ENCODE results near the gene KCNIP3.

The KCNIP3 gene

DNA sequence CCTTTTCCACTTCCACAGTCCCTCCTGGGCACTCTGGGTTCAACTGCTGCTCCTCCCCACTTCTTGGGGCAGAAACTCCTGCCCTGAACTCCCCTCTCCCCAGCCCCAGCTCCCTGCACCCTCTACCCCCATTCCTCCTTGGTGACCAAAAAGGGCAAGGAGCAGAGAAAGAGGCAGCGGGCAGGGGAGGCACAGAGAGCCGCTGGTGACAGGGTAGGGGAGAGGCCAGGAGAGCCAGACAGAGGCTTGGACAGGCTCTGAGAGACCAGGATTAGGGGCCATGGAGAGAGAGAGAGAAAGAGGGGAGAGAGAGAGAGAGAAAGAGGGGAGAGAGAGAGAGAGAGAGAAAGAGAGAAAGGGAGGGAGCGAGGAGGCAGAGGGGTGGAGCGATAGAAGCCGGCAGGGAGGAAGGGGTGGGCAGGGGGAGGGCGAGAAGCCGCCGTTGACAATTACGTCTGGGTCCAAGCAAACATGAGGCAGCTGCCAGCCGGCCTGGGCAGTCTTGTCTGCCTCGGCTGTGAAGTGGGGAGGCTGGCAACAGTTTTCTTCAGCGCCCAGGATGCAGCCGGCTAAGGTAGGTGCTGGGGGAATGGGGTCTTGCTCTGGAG lies at the start of gene KCNIP3:
KCNIP3 (plus strand) TSS at position 468 of the 608 bp plus-strand sequence; CDS start at position 560, 92 bp downstream.
- H3K4me1 ChIP-seq (ENCODE audit: control insufficient read depth, insufficient read depth, low read length): peaks cover 2% of the 10 kb centered on the region
- H3K4me3 ChIP-seq (ENCODE audit: low read depth, low read length): no peak within 1 kb of the TSS
- no peaks in the 10 kb centered on the region for H3K9me3 ChIP-seq (ENCODE audit: control insufficient read depth, insufficient read depth, low read length)
- no peak within 1 kb of the TSS for H3K9ac ChIP-seq (ENCODE audit: low read depth, low read length)
- H3K36me3 ChIP-seq (ENCODE audit: control insufficient read depth, insufficient read depth, low read length): no peaks in the 10 kb centered on the region
- H3K27me3 ChIP-seq (ENCODE audit: control insufficient read depth, insufficient read depth, low read length): no peaks in the 10 kb centered on the region

DNA sequence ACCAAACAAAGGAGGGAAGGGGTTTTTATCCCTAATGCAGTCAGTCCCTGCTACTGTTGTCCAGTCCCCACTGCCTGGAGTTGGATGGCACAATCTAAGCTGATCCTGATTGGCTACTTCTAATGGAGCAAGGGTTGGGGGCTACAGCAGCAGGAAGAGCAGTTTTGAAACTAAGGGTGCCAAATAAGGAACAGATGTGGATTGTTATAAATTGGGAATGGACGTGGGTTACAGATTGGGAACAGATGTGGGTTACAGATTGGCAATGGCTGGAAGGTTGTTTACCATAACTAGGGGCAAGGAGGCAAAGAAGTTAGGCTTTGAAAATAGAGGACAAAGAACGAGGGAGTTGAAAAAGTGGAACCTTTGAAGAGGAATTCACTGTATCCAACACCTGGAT lies 38.9 kb upstream of the KCNIP3 start:
- Histone ChIP-seq H3K4me1 (ENCODE audit: control insufficient read depth, insufficient read depth, low read length) (no peaks in the 10 kb centered on the region), H3K9ac (ENCODE audit: low read depth, low read length) (no peak overlapping the region), H3K4me3 (ENCODE audit: low read depth, low read length) (no peak overlapping the region), H3K36me3 (ENCODE audit: control insufficient read depth, insufficient read depth, low read length) (no peaks in the 10 kb centered on the region), H3K9me3 (ENCODE audit: control insufficient read depth, insufficient read depth, low read length) (peaks cover 10% of the 10 kb centered on the region), H3K27me3 (ENCODE audit: control insufficient read depth, insufficient read depth, low read length) (no peaks in the 10 kb centered on the region)

DNA sequence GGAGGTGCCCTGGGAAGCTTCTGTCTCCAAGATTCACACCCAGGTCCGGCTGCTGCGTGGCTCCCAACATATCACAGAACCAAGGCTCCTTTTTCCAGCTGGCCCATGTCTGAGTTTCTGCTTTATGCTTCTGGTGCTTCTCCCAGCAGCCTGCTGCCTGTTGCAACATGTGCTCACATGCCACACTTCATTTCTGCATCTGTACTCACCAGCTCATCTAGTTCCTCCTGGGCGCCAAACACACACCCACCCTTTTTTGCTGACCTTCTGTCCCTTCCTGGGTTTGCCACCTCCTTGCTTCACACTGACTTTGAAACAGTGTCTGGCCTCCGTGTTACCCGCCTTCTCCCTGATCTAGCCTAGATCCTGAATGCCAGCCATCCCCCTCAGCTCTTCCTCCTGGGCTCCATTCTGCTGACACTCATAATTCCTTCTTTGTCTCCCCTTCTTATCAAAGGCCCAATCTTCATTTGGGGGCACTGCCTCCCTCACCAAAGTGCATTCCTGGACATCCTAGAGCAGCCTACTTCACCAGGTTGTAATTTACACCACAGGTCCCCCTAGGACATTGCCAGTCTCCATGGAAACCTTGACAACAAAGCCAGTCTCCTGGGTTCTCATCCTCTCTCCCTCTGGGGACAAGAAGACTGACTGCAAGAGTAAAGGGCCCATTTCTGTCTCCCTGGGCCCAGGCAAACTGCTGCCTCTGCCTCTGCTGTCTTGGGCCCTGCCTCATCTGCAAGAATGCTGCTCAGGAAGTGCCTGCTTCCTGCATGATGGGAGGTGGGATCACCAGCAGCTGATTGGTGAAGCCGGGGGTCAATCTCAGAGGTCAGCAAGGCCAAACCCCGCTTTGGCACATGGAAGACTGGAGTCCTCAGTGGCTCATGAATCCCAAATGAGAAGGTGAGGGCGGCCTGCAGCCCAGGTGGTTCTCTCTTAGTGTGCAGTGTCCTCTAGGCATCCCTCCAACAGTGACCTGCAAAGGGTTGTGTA lies 36.8 kb upstream of the KCNIP3 start:
- Histone ChIP-seq H3K4me1 (ENCODE audit: control insufficient read depth, insufficient read depth, low read length) (no peaks in the 10 kb centered on the region), H3K27me3 (ENCODE audit: control insufficient read depth, insufficient read depth, low read length) (no peaks in the 10 kb centered on the region), H3K4me3 (ENCODE audit: low read depth, low read length) (no peak overlapping the region), H3K36me3 (ENCODE audit: control insufficient read depth, insufficient read depth, low read length) (no peaks in the 10 kb centered on the region), H3K9ac (ENCODE audit: low read depth, low read length) (no peak overlapping the region), H3K9me3 (ENCODE audit: control insufficient read depth, insufficient read depth, low read length) (peaks cover 10% of the 10 kb centered on the region)

DNA sequence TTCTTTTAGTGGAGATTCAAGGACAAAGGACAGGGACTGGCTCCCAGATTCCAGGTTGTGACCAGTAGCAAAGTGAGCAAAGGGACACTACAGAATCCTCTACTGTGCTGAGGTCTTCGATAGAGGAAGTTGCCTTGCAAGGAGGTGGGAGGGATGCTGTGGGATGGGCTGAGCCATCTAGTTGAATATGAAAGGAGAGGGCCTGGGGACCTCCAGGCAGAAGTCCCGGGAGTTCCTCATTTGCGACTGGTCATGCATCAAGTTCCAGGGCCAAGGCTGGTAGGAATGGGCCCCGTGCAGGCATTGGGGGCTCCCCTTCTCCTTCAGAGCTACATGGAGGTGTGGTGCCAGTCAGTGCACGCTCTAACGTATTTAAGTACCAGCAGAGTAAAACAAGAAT lies 35.5 kb upstream of the KCNIP3 start:
- H3K4me1 ChIP-seq (ENCODE audit: control insufficient read depth, insufficient read depth, low read length): no peaks in the 10 kb centered on the region
- H3K27me3 ChIP-seq (ENCODE audit: control insufficient read depth, insufficient read depth, low read length): no peaks in the 10 kb centered on the region
- H3K4me3 ChIP-seq (ENCODE audit: low read depth, low read length): no peak overlapping the region
- peaks cover 10% of the 10 kb centered on the region for H3K9me3 ChIP-seq (ENCODE audit: control insufficient read depth, insufficient read depth, low read length)
- no peak overlapping the region for H3K9ac ChIP-seq (ENCODE audit: low read depth, low read length)
- no peaks in the 10 kb centered on the region for H3K36me3 ChIP-seq (ENCODE audit: control insufficient read depth, insufficient read depth, low read length)

DNA sequence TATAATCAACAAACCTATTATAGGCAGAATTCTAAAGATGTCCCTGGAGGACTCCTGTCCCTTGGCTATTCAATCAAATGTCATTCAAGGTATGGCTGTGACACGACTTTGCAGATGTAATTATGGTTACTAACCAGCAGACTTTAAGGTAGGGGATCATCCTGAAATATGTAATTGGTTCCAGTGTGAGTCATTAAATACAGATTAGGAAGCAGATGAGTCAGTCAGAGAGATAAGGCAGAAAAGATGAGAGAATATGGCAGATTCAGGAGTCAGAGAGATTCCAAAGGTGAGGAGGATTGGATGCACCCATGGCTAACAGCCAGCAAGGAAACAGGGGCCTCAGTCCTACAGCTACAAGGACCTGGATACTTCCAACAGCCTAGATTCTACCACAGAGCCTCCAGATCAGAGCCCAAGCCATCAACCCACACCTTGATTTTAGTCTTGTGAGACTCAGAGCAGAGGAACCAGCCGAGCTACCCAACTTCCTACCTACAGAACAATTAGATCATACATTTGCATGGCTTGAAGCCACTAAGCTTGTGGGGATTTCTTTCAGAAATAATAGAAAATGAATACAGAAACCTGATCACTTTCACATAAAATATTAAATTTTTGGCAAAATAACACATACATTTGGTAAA lies 34.1 kb upstream of the KCNIP3 start:
- Histone ChIP-seq H3K4me1 (ENCODE audit: control insufficient read depth, insufficient read depth, low read length) (no peaks in the 10 kb centered on the region), H3K9me3 (ENCODE audit: control insufficient read depth, insufficient read depth, low read length) (peaks cover 10% of the 10 kb centered on the region), H3K27me3 (ENCODE audit: control insufficient read depth, insufficient read depth, low read length) (no peaks in the 10 kb centered on the region), H3K9ac (ENCODE audit: low read depth, low read length) (no peak overlapping the region), H3K36me3 (ENCODE audit: control insufficient read depth, insufficient read depth, low read length) (no peaks in the 10 kb centered on the region), H3K4me3 (ENCODE audit: low read depth, low read length) (no peak overlapping the region)

DNA sequence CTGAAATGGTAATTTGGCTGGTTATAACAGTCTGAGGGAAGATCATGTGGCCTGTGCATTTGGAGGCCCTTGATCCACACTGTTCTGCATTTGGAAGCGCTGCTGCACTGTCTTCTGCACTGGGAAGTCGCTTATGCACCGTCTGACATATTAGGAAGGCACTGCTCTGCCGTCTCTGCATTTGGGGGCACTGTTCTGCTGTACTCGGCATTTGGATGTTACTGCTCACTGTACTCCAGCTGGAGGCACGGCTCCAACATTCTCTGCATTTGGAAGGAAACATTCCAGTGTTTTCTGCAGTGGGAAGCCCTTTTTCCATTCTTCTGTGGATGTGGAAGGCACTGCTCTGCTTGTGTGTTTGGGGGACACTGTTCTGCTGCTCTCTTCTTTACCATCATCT lies 32.5 kb upstream of the KCNIP3 start:
- no peak overlapping the region for H3K9ac ChIP-seq (ENCODE audit: low read depth, low read length)
- no peaks in the 10 kb centered on the region for H3K36me3 ChIP-seq (ENCODE audit: control insufficient read depth, insufficient read depth, low read length)
- H3K9me3 ChIP-seq (ENCODE audit: control insufficient read depth, insufficient read depth, low read length): no peaks in the 10 kb centered on the region
- no peaks in the 10 kb centered on the region for H3K4me1 ChIP-seq (ENCODE audit: control insufficient read depth, insufficient read depth, low read length)
- H3K27me3 ChIP-seq (ENCODE audit: control insufficient read depth, insufficient read depth, low read length): no peaks in the 10 kb centered on the region
- H3K4me3 ChIP-seq (ENCODE audit: low read depth, low read length): no peak overlapping the region

DNA sequence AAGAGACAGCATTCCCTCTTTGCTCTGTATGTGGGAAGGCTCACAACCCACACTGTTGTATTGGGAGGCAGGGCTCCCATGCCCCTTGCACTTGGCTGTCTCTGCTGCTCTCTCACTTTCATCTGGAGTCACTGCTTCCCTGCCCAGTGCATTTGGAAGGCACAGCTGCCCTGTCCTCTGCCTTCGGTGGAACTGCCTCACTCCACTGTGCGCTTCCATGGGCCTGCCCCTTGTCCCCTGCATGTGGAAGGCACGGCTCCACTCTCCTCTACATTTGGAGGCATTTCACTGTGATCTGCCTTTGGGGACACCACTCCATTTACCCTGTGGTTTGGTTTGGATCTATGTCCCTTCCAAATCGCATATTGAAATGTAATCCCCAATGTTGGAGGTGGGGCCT lies 32.0 kb upstream of the KCNIP3 start:
- Histone ChIP-seq H3K4me3 (ENCODE audit: low read depth, low read length) (no peak overlapping the region), H3K9me3 (ENCODE audit: control insufficient read depth, insufficient read depth, low read length) (no peaks in the 10 kb centered on the region), H3K27me3 (ENCODE audit: control insufficient read depth, insufficient read depth, low read length) (no peaks in the 10 kb centered on the region), H3K4me1 (ENCODE audit: control insufficient read depth, insufficient read depth, low read length) (no peaks in the 10 kb centered on the region), H3K36me3 (ENCODE audit: control insufficient read depth, insufficient read depth, low read length) (no peaks in the 10 kb centered on the region), H3K9ac (ENCODE audit: low read depth, low read length) (no peak overlapping the region)

DNA sequence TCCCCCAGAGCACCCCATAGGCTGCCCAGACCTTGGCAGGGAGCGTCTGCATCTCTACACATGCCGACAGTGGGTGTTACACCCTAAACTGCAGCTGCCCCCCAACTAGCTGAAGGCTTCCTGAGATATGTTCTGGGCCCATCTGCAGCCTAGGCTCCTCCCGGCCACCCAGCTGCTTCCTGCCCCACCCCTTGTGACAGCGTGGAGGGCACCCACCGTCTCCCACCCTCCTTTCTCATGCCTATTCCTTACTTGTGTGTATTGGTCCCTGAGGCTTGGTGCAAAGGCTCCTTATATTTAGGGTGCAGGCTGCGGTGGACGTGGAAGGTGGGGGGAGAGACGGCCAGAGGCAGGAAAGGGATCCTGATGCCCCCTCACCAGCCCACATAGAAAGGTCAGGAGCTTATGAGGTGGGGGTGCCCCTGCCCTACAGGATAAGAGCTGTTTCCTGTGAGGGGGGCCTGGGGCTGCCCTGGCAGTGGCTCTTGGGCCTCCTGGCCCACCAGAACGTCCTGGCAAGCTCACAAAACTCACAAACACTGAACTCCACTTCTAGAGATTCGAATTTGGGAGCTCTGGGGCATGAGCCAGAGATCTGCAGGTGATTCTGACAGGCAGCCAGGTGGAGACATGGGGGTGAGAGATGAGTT lies 30.2 kb upstream of the KCNIP3 start:
- H3K9me3 ChIP-seq (ENCODE audit: control insufficient read depth, insufficient read depth, low read length): no peaks in the 10 kb centered on the region
- H3K9ac ChIP-seq (ENCODE audit: low read depth, low read length): no peak overlapping the region
- no peaks in the 10 kb centered on the region for H3K36me3 ChIP-seq (ENCODE audit: control insufficient read depth, insufficient read depth, low read length)
- no peaks in the 10 kb centered on the region for H3K27me3 ChIP-seq (ENCODE audit: control insufficient read depth, insufficient read depth, low read length)
- no peak overlapping the region for H3K4me3 ChIP-seq (ENCODE audit: low read depth, low read length)
- no peaks in the 10 kb centered on the region for H3K4me1 ChIP-seq (ENCODE audit: control insufficient read depth, insufficient read depth, low read length)

DNA sequence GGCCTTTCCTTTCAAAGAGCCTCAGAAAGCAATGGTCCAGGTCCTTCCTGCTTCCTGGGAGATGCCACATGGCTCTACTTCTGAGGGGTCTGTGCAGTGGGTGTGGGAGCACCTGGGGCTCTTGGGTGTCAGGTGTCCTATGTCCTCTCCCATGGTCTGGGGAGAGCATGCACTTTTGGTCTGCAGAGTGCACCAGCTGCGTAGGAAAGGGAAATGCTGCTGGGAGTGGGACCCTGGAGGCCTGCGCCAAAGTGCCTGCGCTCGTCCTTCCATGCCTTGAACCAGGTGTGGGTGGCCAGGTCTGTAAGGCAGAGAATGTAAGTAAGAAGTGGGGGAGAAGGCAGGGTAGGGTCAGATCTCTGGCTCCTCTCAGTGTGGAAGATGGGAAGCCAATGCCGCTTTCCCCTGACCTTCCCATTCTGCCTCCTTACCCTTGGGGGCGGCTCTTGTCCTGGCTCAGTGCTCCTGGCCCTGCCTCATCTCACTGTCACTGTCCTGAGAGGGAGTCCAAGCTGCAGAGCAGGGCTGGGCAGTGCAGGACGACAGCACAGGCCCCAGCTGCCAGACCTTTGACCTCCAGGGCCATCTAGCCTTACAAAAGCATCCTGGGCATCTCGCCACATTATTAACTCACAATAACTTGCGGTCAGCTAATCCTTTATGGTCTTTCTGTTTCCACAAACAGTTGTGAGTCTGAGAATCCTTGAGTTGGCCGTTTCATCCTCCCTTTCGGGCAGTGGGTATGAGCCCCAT lies 29.5 kb upstream of the KCNIP3 start:
- Histone ChIP-seq H3K36me3 (ENCODE audit: control insufficient read depth, insufficient read depth, low read length) (no peaks in the 10 kb centered on the region), H3K9me3 (ENCODE audit: control insufficient read depth, insufficient read depth, low read length) (no peaks in the 10 kb centered on the region), H3K4me1 (ENCODE audit: control insufficient read depth, insufficient read depth, low read length) (no peaks in the 10 kb centered on the region), H3K9ac (ENCODE audit: low read depth, low read length) (no peak overlapping the region), H3K27me3 (ENCODE audit: control insufficient read depth, insufficient read depth, low read length) (no peaks in the 10 kb centered on the region), H3K4me3 (ENCODE audit: low read depth, low read length) (no peak overlapping the region)

DNA sequence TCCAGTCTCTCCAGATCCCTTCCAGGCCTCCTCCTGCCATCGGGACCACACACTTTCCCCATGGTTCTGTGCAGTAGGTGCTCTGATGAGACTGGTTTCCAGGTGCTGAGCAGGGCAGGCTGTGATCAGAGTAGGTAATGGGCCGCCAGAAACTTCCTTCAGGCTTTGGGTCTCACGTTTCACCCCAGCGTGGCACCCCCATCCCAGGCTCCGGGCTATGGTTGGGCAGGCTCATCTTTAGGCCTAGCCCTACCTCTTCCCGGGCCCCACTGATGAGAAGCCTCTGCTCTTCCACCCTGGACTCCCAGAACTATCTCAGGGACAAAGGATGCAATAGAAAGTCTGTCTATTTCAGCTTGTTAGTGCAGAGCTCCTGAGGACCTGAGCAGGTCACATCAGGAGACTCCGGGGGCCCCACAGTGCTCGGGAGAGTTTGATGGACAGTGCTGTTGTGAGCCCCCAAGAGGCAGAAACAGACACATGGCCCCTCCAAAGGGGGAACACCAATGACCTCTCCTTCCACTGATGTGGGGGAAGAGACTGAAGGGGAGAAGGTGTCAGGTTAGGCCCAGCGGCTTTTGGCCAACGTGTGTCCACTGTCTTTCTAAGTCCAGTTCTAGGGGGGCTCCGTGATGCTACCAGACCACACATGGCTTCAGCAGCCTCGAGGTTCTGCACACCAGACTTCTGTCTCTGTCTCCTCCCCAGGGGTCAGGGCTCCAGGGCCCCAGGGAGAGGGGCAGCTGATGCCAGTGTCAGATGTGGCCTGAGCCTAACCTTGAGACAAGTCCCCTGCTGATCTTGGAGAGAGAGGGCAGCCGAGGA lies 28.7 kb upstream of the KCNIP3 start:
- Histone ChIP-seq H3K27me3 (ENCODE audit: control insufficient read depth, insufficient read depth, low read length) (no peaks in the 10 kb centered on the region), H3K4me3 (ENCODE audit: low read depth, low read length) (no peak overlapping the region), H3K9me3 (ENCODE audit: control insufficient read depth, insufficient read depth, low read length) (no peaks in the 10 kb centered on the region), H3K4me1 (ENCODE audit: control insufficient read depth, insufficient read depth, low read length) (no peaks in the 10 kb centered on the region), H3K9ac (ENCODE audit: low read depth, low read length) (no peak overlapping the region), H3K36me3 (ENCODE audit: control insufficient read depth, insufficient read depth, low read length) (no peaks in the 10 kb centered on the region)

All from iPS-15b (cell line).